ENCODE results near the gene SYCN. TPM values are rescaled to one million over a fixed set of nuclear protein-coding genes. Genes with fewer than 3 reads are reported as not detected.
"Not testable (repeated sequence)": the region's sequence is repeated elsewhere in the genome, so short reads cannot be mapped to it uniquely, and the experiment has no call there.

SYCN gene
- total RNA-seq, 2 donors from 2014 or later, result not detected

DNA sequence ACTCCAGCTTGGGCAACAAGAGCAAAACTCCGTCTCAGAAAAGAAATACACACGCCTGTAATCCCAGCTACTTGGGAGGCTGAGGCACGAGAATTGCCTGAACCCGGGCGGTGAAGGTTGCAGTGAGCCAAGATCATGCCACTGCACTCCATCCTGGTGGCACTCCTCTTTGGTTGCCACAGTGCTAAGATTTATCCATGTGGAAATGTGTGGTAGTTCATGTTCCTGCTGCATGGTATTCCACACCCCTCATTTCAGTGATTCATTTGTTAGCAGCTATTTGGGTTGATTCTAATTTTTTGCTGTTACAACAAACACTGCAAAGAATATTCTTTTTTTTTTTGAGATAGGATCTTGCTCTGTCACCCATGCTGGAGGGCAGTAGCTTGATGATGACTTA is 28.6 kb upstream of the SYCN start:
- Histone ChIP-seq H3K4me1 (ENCODE audit: control insufficient read depth in 1 of 2, low read depth in 2 of 2) (no peaks in the 10 kb centered on the region), H3K27ac (no peak overlapping the region), H3K4me3 (no peak overlapping the region), H3K27me3 (replicated peaks; ENCODE audit: insufficient read depth) (no peaks in the 10 kb centered on the region), H3K36me3 (no peaks in the 10 kb centered on the region), H3K9me3 (no peaks in the 10 kb centered on the region)
- TF ChIP-seq, protein P1, sequence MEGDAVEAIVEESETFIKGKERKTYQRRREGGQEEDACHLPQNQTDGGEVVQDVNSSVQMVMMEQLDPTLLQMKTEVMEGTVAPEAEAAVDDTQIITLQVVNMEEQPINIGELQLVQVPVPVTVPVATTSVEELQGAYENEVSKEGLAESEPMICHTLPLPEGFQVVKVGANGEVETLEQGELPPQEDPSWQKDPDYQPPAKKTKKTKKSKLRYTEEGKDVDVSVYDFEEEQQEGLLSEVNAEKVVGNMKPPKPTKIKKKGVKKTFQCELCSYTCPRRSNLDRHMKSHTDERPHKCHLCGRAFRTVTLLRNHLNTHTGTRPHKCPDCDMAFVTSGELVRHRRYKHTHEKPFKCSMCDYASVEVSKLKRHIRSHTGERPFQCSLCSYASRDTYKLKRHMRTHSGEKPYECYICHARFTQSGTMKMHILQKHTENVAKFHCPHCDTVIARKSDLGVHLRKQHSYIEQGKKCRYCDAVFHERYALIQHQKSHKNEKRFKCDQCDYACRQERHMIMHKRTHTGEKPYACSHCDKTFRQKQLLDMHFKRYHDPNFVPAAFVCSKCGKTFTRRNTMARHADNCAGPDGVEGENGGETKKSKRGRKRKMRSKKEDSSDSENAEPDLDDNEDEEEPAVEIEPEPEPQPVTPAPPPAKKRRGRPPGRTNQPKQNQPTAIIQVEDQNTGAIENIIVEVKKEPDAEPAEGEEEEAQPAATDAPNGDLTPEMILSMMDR (IDR thresholded peaks at IDR 0.05), result no peak
- ATAC-seq (ENCODE audit: insufficient number of reproducible peaks, low FRiP score, low read depth) (no peak), DNase-seq (ENCODE audit: low spot score) (no peak)

DNA sequence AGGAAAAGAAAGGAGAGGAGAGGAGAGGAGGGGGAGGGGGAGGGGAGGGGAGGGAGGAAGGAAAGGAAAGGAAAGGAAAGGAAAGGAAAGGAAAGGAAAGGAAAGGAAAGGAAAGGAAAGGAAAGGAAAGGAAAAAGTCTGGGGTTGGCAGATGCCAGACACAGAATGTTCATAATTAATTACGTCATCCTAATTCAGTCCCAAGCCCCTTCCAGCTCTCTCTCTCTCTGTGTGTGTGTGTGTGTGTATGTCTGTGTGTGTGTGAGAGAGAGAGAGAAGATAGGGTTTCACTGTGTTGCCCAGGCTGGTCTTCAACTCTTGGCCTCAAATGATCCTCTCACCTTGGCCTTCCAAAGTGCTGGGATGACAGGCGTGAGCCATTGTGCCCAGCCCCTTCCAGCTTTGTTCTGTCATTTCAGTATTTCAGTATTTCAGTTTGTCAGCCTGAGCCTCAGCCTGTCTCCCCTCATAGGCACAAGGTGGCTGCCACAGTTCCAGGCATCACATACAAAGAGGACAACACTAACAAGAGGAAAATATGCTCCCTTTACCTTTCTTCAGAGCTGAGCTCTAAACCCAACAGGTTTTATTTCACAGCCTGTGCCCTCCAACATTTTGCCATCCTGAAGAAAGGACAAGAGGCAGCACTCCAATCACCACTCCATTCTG is 26.2 kb upstream of the SYCN start:
- Histone ChIP-seq H3K27ac (no peak overlapping the region), H3K4me3 (no peak overlapping the region), H3K9me3 (no peaks in the 10 kb centered on the region), H3K4me1 (ENCODE audit: control insufficient read depth in 1 of 2, low read depth in 2 of 2) (no peaks in the 10 kb centered on the region), H3K27me3 (replicated peaks; ENCODE audit: insufficient read depth) (no peaks in the 10 kb centered on the region), H3K36me3 (no peaks in the 10 kb centered on the region)
- no peak for ATAC-seq (ENCODE audit: insufficient number of reproducible peaks, low FRiP score, low read depth)
- TF ChIP-seq, protein P1 (IDR thresholded peaks at IDR 0.05), result no peak
- DNase-seq (ENCODE audit: low spot score), result no peak

DNA sequence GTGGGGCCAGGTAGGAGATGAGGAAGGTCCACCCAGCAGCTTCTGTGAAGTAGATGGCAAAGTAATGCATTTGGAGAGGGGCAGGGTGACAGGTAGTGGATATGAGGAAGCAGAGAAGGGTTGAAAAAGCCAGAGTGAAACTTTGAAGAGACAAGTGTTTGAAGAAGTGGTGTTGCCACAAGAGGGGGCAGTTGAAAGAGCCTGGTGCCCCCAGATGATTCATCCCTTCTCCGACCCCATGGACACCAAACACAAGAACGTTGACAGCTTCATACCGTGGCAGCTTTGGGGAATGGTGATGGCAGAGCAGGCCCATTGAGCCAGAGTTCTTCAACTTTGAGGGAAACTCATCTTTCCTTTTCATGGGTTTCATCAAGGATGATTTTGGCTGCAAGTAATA is 20.8 kb upstream of the SYCN start:
- H3K4me3 ChIP-seq, result no peak overlapping the region
- DNase-seq (ENCODE audit: low spot score), result no peak
- H3K4me1 ChIP-seq (ENCODE audit: control insufficient read depth in 1 of 2, low read depth in 2 of 2), result no peaks in the 10 kb centered on the region
- TF ChIP-seq, protein P1 (IDR thresholded peaks at IDR 0.05), result no peak
- H3K36me3 ChIP-seq, result no peaks in the 10 kb centered on the region
- no peak overlapping the region for H3K27ac ChIP-seq
- ATAC-seq (ENCODE audit: insufficient number of reproducible peaks, low FRiP score, low read depth), result no peak
- H3K27me3 ChIP-seq (replicated peaks; ENCODE audit: insufficient read depth), result no peaks in the 10 kb centered on the region
- H3K9me3 ChIP-seq, result no peaks in the 10 kb centered on the region

DNA sequence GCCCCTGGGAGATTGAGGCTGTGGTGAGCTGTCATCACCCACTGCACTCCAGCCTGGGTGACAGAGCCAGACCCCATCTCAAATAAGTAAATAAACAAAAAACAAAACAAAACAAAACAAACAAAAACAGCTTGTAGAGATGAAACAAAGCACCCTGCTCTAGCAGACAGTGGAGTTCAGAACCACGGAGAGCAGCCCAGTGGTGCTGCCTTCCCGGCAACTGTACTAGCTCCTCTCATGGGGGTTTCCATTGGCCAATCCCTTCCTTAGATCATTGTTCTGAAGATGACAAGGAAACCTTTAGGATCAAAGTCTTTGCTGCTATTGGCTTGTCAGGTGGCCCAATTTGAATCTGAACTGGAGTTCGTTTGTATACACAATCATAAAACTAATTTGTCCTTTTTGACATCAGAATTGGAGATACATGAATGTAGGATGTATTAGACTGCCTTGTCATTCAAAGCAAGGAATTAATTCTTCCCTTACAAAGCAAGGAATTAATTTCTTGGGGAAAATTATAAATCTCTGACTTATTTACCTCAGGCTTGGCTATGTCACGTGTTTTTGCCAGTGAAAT is 19.7 kb upstream of the SYCN start:
- Histone ChIP-seq H3K9me3 (no peaks in the 10 kb centered on the region), H3K27ac (no peak overlapping the region), H3K27me3 (replicated peaks; ENCODE audit: insufficient read depth) (no peaks in the 10 kb centered on the region), H3K36me3 (no peaks in the 10 kb centered on the region), H3K4me3 (no peak overlapping the region), H3K4me1 (ENCODE audit: control insufficient read depth in 1 of 2, low read depth in 2 of 2) (no peaks in the 10 kb centered on the region)
- ATAC-seq (ENCODE audit: insufficient number of reproducible peaks, low FRiP score, low read depth) (no peak), DNase-seq (ENCODE audit: low spot score) (no peak)
- TF ChIP-seq, protein P1 (IDR thresholded peaks at IDR 0.05), result no peak

DNA sequence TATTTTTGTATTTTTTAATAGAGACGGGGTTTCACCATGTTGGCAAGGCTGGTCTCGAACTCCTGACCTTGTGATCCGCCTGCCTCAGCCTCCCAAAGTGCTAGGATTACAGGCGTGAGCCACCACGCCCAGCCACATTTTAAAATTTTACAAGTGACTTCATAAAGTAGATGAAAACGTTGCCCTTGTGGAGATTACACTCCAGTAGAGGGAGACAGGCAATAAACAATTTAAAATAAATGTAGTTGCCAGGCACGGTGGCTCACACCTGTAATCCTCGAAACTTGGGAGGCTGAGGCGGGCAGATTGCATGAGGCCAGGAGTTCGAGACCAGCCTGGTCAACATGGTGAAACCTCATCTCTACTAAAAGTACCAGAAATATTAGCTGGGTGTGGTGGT is 15.0 kb upstream of the SYCN start:
- H3K36me3 ChIP-seq; H3K27me3 ChIP-seq (replicated peaks; ENCODE audit: insufficient read depth); H3K9me3 ChIP-seq; H3K4me3 ChIP-seq; H3K27ac ChIP-seq; DNase-seq (ENCODE audit: low spot score); H3K4me1 ChIP-seq (ENCODE audit: control insufficient read depth in 1 of 2, low read depth in 2 of 2); ATAC-seq (ENCODE audit: insufficient number of reproducible peaks, low FRiP score, low read depth): not testable (repeated sequence)

Measured in thoracic aorta (tissue), 2 donors.